HepG2 (cell line): Measurements from ENCODE around the gene ZNF84. TPM values are rescaled to one million over a fixed set of nuclear protein-coding genes. Genes with fewer than 3 reads are reported as not detected.

ENCODE experiments used
- CENPX ChIP-seq: sonication (generic); formaldehyde crosslinking; IDR thresholded peaks from 2 replicates; pipeline ENCODE4 v1.9.0; 2021; ENCODE audit warnings: mild to moderate bottlenecking, missing genetic modification reagents, moderate library complexity
- EEA1 ChIP-seq: sonication (generic); formaldehyde crosslinking; IDR thresholded peaks from 2 replicates; pipeline ENCODE4 v1.5.1; 2020; ENCODE audit warnings: mild to moderate bottlenecking, missing genetic modification reagents, borderline replicate concordance
- ERF ChIP-seq: IDR thresholded peaks from 2 replicates; pipeline ENCODE4 v1.6.1; 2018; ENCODE audit warnings: missing biosample characterization, missing genetic modification reagents
- ETV6 ChIP-seq: sonication (generic); formaldehyde crosslinking; conservative IDR thresholded peaks from 2 replicates; pipeline ENCODE4 v1.4.0; 2020; ENCODE audit warnings: missing genetic modification reagents
- FUBP1 ChIP-seq: sonication (generic); formaldehyde crosslinking; IDR thresholded peaks from 2 replicates; pipeline ENCODE4 v1.5.1; 2020; ENCODE audit warnings: missing genetic modification reagents, mild to moderate bottlenecking, borderline replicate concordance
- HMGXB4 ChIP-seq, 2 experiments: sonication (generic) in 1 of 2; formaldehyde crosslinking in 1 of 2; IDR thresholded peaks; 2 replicates each; pipeline versions ENCODE4 v1.4.0 to v1.6.1; 2018 to 2020; ENCODE audit warnings: missing genetic modification reagents in 2 of 2, borderline replicate concordance in 1 of 2, low read depth in 1 of 2, mild to moderate bottlenecking in 1 of 2, missing biosample characterization in 1 of 2
- HNF4G ChIP-seq, 2 experiments: sonication (generic) in 1 of 2; formaldehyde crosslinking in 1 of 2; IDR thresholded peaks; 2 replicates each; pipeline versions ENCODE4 v1.4.0 to v1.6.1; 2011 to 2020; ENCODE audit warnings: borderline replicate concordance in 2 of 2, low read depth in 2 of 2, mild to moderate bottlenecking in 2 of 2, low read length in 1 of 2, missing genetic modification reagents in 1 of 2, moderate library complexity in 1 of 2
- HOXA5 ChIP-seq: sonication (generic); formaldehyde crosslinking; IDR thresholded peaks from 2 replicates; pipeline ENCODE4 v1.4.0; 2020; ENCODE audit warnings: missing genetic modification reagents
- KMT2B ChIP-seq: IDR thresholded peaks from 2 replicates; pipeline ENCODE4 v1.6.1; 2016; ENCODE audit warnings: missing genetic modification reagents, missing compliant biosample characterization
- MXD4 ChIP-seq: IDR thresholded peaks from 2 replicates; pipeline ENCODE4 v1.6.1; 2016; ENCODE audit warnings: mild to moderate bottlenecking, missing biosample characterization, missing genetic modification reagents
- REST ChIP-seq, 2 experiments: IDR thresholded peaks; 2 replicates each; pipeline ENCODE4 v1.6.1; 2011 to 2012; ENCODE audit warnings: low read length in 2 of 2, borderline replicate concordance in 1 of 2, low read depth in 1 of 2, mild to moderate bottlenecking in 1 of 2, moderate library complexity in 1 of 2
- RFX1 ChIP-seq: fragments of 450-650 bp; IDR thresholded peaks from 2 replicates; pipeline ENCODE4 v1.6.1; 2017
- SSRP1 ChIP-seq: IDR thresholded peaks from 2 replicates; pipeline ENCODE4 v1.6.1; 2016; ENCODE audit warnings: control low read depth
- SYNCRIP ChIP-seq: fragments of 200-400 bp; formaldehyde crosslinking; IDR thresholded peaks from 2 replicates; pipeline ENCODE4 v1.6.1; 2018; ENCODE audit warnings: mild to moderate bottlenecking, low read depth, low read length; ENCODE audit not compliant: insufficient read depth
- ZC3H4 ChIP-seq: sonication (generic); formaldehyde crosslinking; IDR thresholded peaks from 2 replicates; pipeline ENCODE4 v1.4.0; 2020; ENCODE audit warnings: missing genetic modification reagents, borderline replicate concordance
- ZFP82 ChIP-seq: sonication (generic); formaldehyde crosslinking; IDR thresholded peaks from 2 replicates; pipeline ENCODE4 v1.5.1; 2020; ENCODE audit warnings: mild to moderate bottlenecking, missing genetic modification reagents, borderline replicate concordance
- ZNF615 ChIP-seq: sonication (generic); formaldehyde crosslinking; IDR thresholded peaks from 2 replicates; pipeline ENCODE4 v1.5.0; 2020; ENCODE audit warnings: mild to moderate bottlenecking, missing genetic modification reagents, borderline replicate concordance
- ZNF746 ChIP-seq: sonication (generic); formaldehyde crosslinking; IDR thresholded peaks from 2 replicates; pipeline ENCODE4 v1.8.0; 2022; ENCODE audit warnings: mild to moderate bottlenecking, missing genetic modification reagents
- ZNF784 ChIP-seq: sonication (generic); formaldehyde crosslinking; IDR thresholded peaks from 2 replicates; pipeline ENCODE4 v1.5.1; 2020; ENCODE audit warnings: missing genetic modification reagents, mild to moderate bottlenecking, borderline replicate concordance
- polyA plus RNA-seq, 8 experiments: library from polyadenylated mRNA; depleted of rRNA in 3 of 8; stranded (reverse) in 7 of 8; unstranded in 1 of 8; fragments of >200 nt; fragmentation: Illumina TruSeq in 4 of 8; extraction: Trizol in 4 of 8; gene quantifications; 2 replicates each; pipeline versions ENCODE4 v1.2.1 to v1.2.3, GENCODE V29; 2011 to 2016; ENCODE audit warnings: low read depth in 4 of 8, missing spikeins in 1 of 8, mixed read lengths in 1 of 8; ENCODE audit not compliant: insufficient read depth in 1 of 8
- total RNA-seq, 5 experiments: library from RNA; depleted of rRNA; stranded (reverse); fragments of >200 nt; fragmentation: Illumina TruSeq; extraction: Trizol; gene quantifications; 2 replicates each; pipeline ENCODE4 v1.2.3, GENCODE V29; 2016; ENCODE audit warnings: low read depth in 1 of 5
- TF ChIP-seq, protein P1 (sequence below): sonication (generic); formaldehyde crosslinking; IDR thresholded peaks from 2 replicates; pipeline ENCODE4 v1.4.0; 2020; ENCODE audit warnings: missing genetic modification reagents

Gene ZNF84
- total and polyA plus RNA-seq, 2 of the 13 experiments (the other 11 are each of a cell fraction or from before 2014, with no cell fraction given), result 15.5 to 21.8 TPM

DNA sequence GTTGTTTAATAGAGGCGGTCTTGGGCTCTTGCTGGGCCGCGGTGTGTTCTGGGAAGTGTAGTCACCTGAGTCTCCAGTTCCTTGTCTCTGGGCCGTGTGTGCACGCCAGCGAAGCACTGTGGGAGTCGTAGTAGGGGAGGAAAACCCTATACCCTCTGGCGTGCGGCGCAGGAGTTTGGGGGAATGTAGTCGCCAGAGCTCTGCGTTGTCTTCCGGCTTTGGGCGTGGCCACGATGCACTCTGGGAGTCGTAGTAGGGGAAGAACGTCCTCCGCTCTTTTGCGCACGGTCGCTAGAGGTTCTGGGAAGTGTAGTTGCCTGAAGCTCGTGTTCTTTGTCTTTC is 42.7 kb downstream of the ZNF84 start (continued):
- no peak for TF ChIP-seq HNF4G (IDR thresholded peaks at IDR 0.05; ENCODE audit: borderline replicate concordance, low read depth, low read length)
- TF ChIP-seq HNF4G (CRISPR knock-in tag; IDR thresholded peaks at IDR 0.05; ENCODE audit: borderline replicate concordance, low read depth), result no peak
- TF ChIP-seq, protein P1, sequence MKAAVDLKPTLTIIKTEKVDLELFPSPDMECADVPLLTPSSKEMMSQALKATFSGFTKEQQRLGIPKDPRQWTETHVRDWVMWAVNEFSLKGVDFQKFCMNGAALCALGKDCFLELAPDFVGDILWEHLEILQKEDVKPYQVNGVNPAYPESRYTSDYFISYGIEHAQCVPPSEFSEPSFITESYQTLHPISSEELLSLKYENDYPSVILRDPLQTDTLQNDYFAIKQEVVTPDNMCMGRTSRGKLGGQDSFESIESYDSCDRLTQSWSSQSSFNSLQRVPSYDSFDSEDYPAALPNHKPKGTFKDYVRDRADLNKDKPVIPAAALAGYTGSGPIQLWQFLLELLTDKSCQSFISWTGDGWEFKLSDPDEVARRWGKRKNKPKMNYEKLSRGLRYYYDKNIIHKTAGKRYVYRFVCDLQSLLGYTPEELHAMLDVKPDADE, result no peak
- no peak for TF ChIP-seq CENPX
- TF ChIP-seq ERF (CRISPR knock-in tag), result no peak
- no peak for TF ChIP-seq ZNF784 (CRISPR knock-in tag)
- no peak; the same call in 1 of the 2 replicates for TF ChIP-seq HOXA5 (CRISPR knock-in tag)
- no peak for TF ChIP-seq EEA1
- TF ChIP-seq MXD4 (CRISPR knock-in tag), result 0 out of 2 replicates have a peak, but pooled peaks have one; percentile 4
- TF ChIP-seq HMGXB4 (CRISPR knock-in tag; IDR thresholded peaks at IDR 0.05; ENCODE audit: borderline replicate concordance in 1 of 2, low read depth in 1 of 2), result no peak; a peak in 1 of 4 replicates
- TF ChIP-seq SSRP1 (CRISPR knock-in tag), result no peak
- no peak for TF ChIP-seq ZNF615
- TF ChIP-seq ZNF746 (CRISPR knock-in tag), result no peak
- no peak for TF ChIP-seq FUBP1 (CRISPR knock-in tag)
- TF ChIP-seq SYNCRIP, result no peak
- no peak for TF ChIP-seq RFX1
- TF ChIP-seq KMT2B (CRISPR knock-in tag), result no peak; the same call in 1 of the 2 replicates
- TF ChIP-seq REST (IDR thresholded peaks at IDR 0.05; ENCODE audit: borderline replicate concordance in 1 of 2, low read depth in 1 of 2, low read length in 2 of 2), result no peak
- no peak for TF ChIP-seq ETV6 (CRISPR knock-in tag)
- no peak for TF ChIP-seq ZC3H4 (CRISPR knock-in tag)
- TF ChIP-seq ZFP82 (CRISPR knock-in tag), result no peak
